Stimulated activated CD8-positive, alpha-beta memory T cell treated with anti-CD3 and anti-CD28 coated beads, Interleukin-12 subunit alpha, Interleukin-12 subunit beta, amount 100 ng/mL, for 1 hour (primary cell): ENCODE results near the gene NKX1-1.

ENCODE experiments used
- DNase-seq: peaks from one replicate; pipeline ENCODE4 v3.0.0-alpha.2; 2020; ENCODE audit warnings: low read depth

Gene NKX1-1

DNA sequence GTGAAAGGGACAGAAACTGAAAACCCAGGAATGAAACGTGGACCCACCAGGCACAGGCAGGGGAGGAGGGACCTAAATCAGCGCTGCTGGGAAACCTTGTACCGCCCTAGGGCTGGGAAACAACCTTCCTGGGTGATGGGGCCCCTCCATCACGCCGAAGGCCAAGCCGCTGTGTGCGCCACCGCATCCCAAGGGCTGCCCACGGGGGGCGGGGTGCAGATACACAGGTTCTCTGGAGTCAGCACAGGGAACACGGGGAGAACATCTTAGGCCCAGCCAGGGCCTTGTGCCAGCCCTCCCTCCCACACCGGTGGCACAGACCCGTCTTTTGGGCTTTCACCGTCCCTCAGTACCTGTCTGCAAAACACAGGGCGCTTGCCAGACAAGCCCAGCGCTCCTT is 46.3 kb downstream of the NKX1-1 start:
- DNase-seq: no peak

DNA sequence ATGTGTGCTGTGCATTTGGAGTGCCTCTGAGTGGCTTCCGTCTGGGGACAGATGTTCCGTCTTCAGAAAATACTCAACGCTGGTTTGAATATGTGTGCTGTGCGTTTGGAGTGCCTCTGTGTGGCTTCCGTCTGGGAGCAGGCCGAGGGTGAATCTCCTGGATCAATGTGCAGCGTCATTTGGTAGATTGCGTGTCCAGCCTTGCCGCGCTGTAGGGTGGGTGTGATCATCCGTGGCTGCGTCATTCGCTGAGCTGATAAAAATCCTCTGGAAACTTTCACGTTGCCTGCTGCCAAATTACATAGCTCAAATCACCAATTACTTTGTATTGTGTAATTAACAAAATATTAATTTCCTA is 47.1 kb downstream of the NKX1-1 start:
- DNase-seq: no peak

DNA sequence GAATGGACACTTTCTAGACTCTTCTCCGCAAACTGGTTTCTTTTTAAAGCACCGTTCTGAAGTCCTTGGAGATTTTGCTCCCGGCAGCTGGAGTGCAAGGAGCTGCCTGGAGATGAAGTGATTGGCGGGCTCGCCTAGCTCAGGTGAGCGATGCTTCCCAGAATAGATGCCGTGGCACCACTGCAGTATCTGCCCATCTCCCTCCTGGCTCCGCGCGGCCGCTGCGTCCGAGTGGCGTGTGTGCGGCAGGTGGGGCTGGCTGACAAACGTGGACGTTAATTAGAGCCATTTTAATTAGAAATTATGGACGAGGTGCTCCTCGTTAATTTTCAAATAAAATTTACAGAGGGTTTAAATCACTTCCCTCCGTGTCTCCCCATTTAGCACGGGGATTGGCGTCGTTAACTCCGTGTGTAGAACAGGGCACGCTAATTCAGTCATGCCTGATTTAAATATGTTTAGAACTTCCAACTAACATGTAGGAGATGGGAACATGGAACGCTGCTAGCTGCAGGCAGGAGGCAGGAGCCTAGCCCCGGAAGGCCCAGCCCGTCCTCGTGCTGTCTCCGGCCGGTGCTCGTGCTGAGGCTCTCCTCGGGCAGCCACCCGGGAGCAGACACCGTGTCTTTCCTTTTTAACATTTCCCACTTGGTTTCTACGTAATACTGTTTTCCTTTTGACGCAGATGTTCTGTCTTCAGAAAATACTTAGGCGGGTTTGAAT is 47.7 kb downstream of the NKX1-1 start:
- DNase-seq: no peak

DNA sequence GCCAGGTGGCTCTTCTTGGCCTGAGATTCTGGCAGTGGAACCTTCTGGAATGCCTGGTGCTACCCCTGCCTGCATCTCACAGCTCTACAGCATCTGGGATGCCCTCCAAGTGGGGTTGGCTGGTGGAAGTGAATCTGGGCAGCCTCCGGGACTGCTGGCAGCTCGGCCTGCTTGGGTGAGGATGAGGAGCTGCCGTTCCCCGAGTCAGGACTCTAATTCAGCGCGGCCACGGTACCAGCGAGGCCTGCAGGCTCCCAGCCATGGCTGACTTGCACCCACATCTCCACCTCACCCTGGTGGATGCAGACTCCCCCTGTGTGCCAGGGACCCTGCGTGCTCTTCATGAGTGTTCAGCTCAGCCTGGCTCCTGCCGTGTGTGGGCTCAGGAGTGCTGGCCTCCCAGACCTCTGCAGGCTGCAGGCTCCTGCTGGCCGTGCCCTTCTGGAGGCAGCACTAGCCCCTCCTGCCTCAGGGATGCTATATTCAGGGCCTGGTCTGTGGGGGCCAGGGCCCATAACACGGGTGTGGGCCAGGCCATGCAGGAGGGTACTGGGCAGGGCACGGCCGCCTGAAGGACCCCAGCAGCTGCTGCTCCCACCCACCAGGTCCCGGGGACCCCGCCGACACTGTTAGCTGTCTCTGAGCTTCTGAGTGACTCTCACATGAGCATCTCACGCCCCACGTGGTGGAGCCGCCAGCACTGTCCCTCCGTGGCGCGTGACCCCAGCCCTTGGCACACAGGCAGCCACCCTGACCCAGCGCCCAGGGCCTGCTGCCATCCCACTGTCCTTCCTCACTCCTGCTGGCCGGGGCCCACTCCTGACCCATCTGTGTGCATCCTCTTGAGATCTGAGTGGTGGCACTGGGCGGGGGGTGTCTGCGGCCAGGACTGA is 48.6 kb downstream of the NKX1-1 start:
- DNase-seq: no peak

DNA sequence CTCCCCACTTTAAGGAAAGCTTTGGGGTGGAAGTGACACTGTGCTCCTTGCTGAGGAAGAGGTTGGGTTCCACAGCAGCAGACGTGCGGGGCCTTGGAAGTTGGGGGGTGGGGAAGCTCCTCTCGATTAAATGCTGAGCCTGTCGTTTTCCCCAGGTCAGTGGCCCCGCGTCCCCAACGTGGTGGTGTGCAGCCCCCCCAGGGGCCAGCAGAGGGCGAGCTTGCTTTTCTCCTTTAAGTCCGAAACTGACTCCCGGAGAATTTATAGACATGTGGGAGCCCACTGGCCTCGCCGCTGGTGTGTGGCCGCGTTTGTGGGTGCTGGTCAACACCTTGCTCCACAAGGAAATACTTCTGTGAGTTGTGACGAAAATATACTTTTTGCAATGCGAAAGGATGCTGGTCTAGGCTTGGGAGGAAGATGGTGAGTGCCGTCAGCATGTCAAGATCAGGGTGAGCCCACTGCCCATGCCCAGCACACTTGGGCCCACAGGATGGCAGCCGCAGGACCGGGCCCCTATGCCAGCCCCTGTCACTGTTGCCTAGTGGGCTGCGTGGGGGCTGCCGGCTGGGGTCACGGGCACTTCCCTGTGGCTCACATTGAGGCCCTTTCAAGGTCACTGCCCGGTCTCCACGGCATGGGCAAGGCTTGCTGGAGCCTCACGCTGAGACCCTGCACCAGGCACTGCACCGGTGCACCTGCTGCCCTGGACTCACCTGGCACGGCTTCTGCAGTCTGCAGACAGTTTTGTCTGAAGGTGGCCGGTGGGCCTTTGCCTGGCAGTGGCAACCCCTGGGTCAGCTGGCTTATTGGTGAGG is 49.9 kb downstream of the NKX1-1 start:
- no peak for DNase-seq

DNA sequence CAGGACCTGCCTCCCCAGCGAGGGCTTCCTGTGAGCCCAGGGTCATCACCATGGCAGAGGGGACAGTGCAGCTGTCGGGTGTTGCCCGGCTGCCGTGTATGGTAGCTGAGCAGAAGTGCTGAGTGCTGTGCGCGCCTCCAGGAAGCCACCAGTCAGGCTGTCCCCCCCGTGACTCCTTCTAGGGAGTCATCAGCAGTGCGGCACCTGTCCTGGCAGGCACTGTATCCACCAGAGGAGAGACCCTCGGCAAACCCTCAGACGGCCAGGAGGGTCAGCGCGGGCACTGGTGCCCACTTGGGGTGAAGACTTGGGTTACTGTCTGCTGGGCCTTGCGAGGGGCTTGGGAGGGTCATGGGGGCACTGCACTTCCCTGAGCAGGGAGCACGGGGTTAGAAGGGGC is 50.9 kb downstream of the NKX1-1 start:
- no peak for DNase-seq

DNA sequence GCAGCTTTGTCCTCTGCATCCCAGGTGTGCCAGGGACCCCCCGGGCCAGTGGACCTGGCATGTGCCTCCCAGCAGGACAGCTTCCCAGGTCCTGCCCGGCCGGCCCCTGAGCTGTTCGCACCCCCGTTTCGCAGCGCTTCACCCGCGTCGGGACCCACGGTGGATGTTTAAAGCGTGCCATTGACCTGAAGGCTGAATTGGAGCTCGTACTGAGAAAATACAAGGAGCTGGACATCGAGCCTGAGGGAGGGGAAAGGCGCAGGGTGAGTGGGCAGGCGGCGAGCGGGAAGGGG is 51.3 kb downstream of the NKX1-1 start:
- DNase-seq: no peak

DNA sequence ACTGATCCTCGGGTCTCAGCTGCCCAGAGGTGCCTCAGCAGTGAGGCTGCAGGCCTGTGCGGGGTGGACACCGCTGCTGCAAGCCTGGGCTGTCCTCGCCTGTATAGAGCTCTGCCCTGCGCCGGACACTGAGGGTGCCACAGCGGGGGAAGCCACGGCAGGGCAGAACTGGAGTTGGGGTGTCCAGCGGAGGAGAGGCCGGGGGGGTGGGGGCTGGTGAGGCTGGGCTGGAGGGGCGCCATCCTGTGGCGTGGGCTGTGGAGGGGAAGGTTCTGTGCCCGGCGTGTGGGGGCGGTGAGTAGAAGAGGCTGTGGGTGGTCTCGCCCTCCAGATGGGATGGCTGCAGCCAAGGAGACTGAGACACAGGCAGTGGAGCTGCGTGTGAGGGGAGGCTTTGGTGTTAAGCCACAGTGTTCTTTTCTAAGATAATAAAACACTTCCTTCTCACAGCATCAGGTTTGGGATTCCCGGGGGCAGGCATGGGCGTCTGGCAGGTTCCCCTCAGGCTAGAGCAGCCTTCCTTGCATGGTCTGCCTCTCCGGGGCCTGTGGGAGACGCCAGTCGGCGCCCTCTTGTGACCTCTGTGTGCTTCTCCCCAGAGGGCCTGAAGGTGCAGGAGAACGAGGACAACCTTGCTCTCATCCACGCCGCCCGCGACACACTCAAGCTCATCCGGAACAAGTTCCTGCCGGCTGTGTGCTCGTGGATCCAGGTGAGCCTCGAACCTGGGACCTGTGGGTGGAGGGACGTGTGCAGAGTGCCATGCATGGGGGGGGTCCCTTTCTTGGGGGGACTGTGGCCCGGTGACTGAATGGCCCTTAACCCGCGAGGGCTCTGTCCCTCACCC is 51.9 kb downstream of the NKX1-1 start:
- DNase-seq: no peak

DNA sequence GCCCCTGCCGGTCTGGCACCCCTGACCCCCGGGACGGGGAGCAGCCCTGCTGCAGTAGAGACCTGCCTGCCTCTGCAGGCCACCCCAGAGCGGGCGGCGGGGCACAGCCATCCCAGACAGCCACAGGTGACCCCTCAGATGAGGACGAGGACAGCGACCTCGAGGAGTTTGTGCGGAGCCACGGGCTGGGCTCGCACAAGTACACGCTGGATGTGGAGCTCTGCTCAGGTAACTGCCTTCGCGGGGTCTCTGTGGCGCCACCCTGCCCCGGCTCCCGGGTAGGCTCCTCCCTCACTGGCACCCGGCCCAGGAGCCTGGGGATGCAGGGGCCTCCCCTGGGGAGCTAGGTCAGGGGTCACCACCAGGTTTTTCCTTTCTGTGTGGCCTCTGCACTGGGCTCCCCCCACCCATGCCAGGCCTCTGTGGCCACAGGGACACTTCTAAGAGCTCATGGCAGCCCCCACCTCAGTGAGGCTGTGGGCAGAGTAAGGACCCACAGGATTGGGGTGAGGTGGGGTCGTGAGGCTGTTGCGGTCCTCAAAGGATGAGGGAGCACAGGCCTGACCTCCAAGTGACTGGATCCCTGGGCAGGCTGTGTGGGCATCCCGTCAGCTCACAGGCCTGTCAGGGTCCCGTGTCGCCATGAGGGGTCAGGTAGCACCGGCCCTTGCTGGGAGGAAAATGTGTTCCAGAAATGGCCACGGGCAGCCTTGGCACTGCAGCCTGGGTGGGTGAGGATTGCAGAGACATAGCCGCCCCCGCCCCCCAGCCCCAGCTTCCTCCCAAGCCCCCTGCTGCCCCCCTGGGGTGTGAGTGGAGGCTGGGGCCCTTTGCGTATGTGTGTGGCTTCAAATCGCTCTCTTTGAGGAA is 52.8 kb downstream of the NKX1-1 start:
- DNase-seq: no peak
